Activated naive CD4-positive, alpha-beta T cell treated with anti-CD3 and anti-CD28 coated beads for 36 hours (primary cell): ENCODE results near the gene KIAA1191. TPM values are rescaled to one million over a fixed set of nuclear protein-coding genes. Genes with fewer than 3 reads are reported as not detected.
"Not testable (repeated sequence)": the region's sequence is repeated elsewhere in the genome, so short reads cannot be mapped to it uniquely, and the experiment has no call there.

Source experiments
- CTCF ChIA-PET: fragments of 350-600 bp; sonication (Branson Sonifier 250); formaldehyde crosslinking; loops from one replicate; lab custom pipeline; 2021; ENCODE audit warnings: antibody characterized with exemption; lab: Charles Lee
- DNase-seq: peaks from one replicate; pipeline ENCODE4 v3.0.0-alpha.2; 2020
- H3K27ac Mint-ChIP-seq: one replicate; pipeline ENCODE4 v1.8.0; 2021; ENCODE audit warnings: mild to moderate bottlenecking, mixed read lengths
- H3K27me3 Mint-ChIP-seq: one replicate; pipeline ENCODE4 v1.8.0; 2021; ENCODE audit warnings: low read depth, mixed read lengths
- H3K36me3 Mint-ChIP-seq: one replicate; pipeline ENCODE4 v1.8.0; 2021; ENCODE audit warnings: low read depth, mixed read lengths
- H3K4me1 Mint-ChIP-seq: one replicate; pipeline ENCODE4 v1.8.0; 2021; ENCODE audit warnings: low read depth, mixed read lengths
- H3K4me3 Mint-ChIP-seq: one replicate; pipeline ENCODE4 v1.8.0; 2021; ENCODE audit warnings: mild to moderate bottlenecking, moderate library complexity, mixed read lengths
- H3K9me3 Mint-ChIP-seq: one replicate; pipeline ENCODE4 v1.8.0; 2021; ENCODE audit warnings: mixed read lengths
- intact Hi-C: fragments of 100-400 bp; cut with micrococcal nuclease; formaldehyde crosslinking; loops from one replicate; pipeline ENCODE4 v1.15.1; 2023
- total RNA-seq, 2 experiments: library from RNA; stranded (reverse); gene quantifications; one replicate each; pipeline ENCODE4 v1.2.3, GENCODE V29; 2021

The KIAA1191 gene
- 10 to 100 TPM; 33.5 to 33.7 TPM for total RNA-seq

GRCh38 chr5:176361437-176362232 is at the start of gene KIAA1191:
Gene KIAA1191 (minus strand): TSS chr5:176361764. CDS start chr5:176359508, 2,256 bp downstream.
- peak; percentile 97 for DNase-seq
- peaks cover 31% of the 10 kb centered on the region for H3K4me1 Mint-ChIP-seq
- peaks cover 19% of the 10 kb centered on the region for H3K36me3 Mint-ChIP-seq
- no peaks in the 10 kb centered on the region for H3K9me3 Mint-ChIP-seq
- peak within 1 kb of the TSS; percentile 99 for H3K4me3 Mint-ChIP-seq
- H3K27ac Mint-ChIP-seq: peak within 1 kb of the TSS; percentile 91
- intact Hi-C loops: loop anchor here (1.0 to 5.0 kb wide), 7 partner anchors 28 to 839 kb away; partner anchors contain the start of genes FAF2, HRH2 and RNF44
- CTCF ChIA-PET: interaction anchor here (0.6 to 1.6 kb wide), 5 partner anchors 24 to 212 kb away, joined by 3 to 5 read pairs (median 3); no protein-coding TSS in a partner anchor
- no peaks in the 10 kb centered on the region for H3K27me3 Mint-ChIP-seq

- H3K27ac Mint-ChIP-seq: no peak overlapping the region
- intact Hi-C loops: no loop called here
These were observed 49.1 kb upstream of the KIAA1191 start for GRCh38 chr5:176410486-176411180.

GRCh38 chr5:176409765-176410164 is 48.2 kb upstream of the KIAA1191 start:
- H3K4me1 Mint-ChIP-seq: peaks cover 26% of the 10 kb centered on the region
- H3K9me3 Mint-ChIP-seq: no peaks in the 10 kb centered on the region
- H3K27ac Mint-ChIP-seq: no peak overlapping the region
- CTCF ChIA-PET: no interaction called here
- no peak overlapping the region for H3K4me3 Mint-ChIP-seq
- DNase-seq: no peak
- intact Hi-C loops: no loop called here
- peaks cover 9% of the 10 kb centered on the region for H3K36me3 Mint-ChIP-seq
- H3K27me3 Mint-ChIP-seq: no peaks in the 10 kb centered on the region

More at GRCh38 chr5:176410486-176411180, 49.1 kb upstream of the KIAA1191 start:
- no peaks in the 10 kb centered on the region for H3K9me3 Mint-ChIP-seq
- CTCF ChIA-PET: no interaction called here
- DNase-seq: no peak
- no peak overlapping the region for H3K4me3 Mint-ChIP-seq
- no peaks in the 10 kb centered on the region for H3K27me3 Mint-ChIP-seq
- H3K36me3 Mint-ChIP-seq: peaks cover 9% of the 10 kb centered on the region
- peaks cover 35% of the 10 kb centered on the region for H3K4me1 Mint-ChIP-seq

- no peak for DNase-seq
- CTCF ChIA-PET: no interaction called here
- no peak overlapping the region for H3K27ac Mint-ChIP-seq
- no peaks in the 10 kb centered on the region for H3K9me3 Mint-ChIP-seq
- intact Hi-C loops: no loop called here
- peaks cover 15% of the 10 kb centered on the region for H3K4me1 Mint-ChIP-seq
- H3K4me3 Mint-ChIP-seq: no peak overlapping the region
- H3K27me3 Mint-ChIP-seq: no peaks in the 10 kb centered on the region
- peaks cover 9% of the 10 kb centered on the region for H3K36me3 Mint-ChIP-seq
These were observed 47.0 kb upstream of the KIAA1191 start for GRCh38 chr5:176408590-176408989.

GRCh38 chr5:176408252-176408573 is 46.6 kb upstream of the KIAA1191 start:
- H3K36me3 Mint-ChIP-seq, H3K27ac Mint-ChIP-seq, H3K4me3 Mint-ChIP-seq, H3K27me3 Mint-ChIP-seq, H3K9me3 Mint-ChIP-seq, CTCF ChIA-PET, intact Hi-C loops, DNase-seq: not testable (repeated sequence)
- peaks cover 14% of the 10 kb centered on the region for H3K4me1 Mint-ChIP-seq

GRCh38 chr5:176407456-176408251 is 46.1 kb upstream of the KIAA1191 start:
- no peak for DNase-seq
- no peaks in the 10 kb centered on the region for H3K9me3 Mint-ChIP-seq
- H3K4me1 Mint-ChIP-seq: peaks cover 11% of the 10 kb centered on the region
- intact Hi-C loops: no loop called here
- peaks cover 9% of the 10 kb centered on the region for H3K36me3 Mint-ChIP-seq
- CTCF ChIA-PET: interaction anchor here (1.1 to 1.5 kb wide), 2 partner anchors 9 to 16 kb away, joined by 3 to 4 read pairs; no protein-coding TSS in a partner anchor
- H3K4me3 Mint-ChIP-seq: no peak overlapping the region
- no peak overlapping the region for H3K27ac Mint-ChIP-seq
- H3K27me3 Mint-ChIP-seq: no peaks in the 10 kb centered on the region

- no peak for DNase-seq
- no peak overlapping the region for H3K27ac Mint-ChIP-seq
- no peaks in the 10 kb centered on the region for H3K9me3 Mint-ChIP-seq
- H3K27me3 Mint-ChIP-seq: no peaks in the 10 kb centered on the region
- no peak overlapping the region for H3K4me3 Mint-ChIP-seq
- intact Hi-C loops: no loop called here
- CTCF ChIA-PET: interaction anchor here (1.1 to 1.5 kb wide), 2 partner anchors 11 to 15 kb away, joined by 3 to 4 read pairs; no protein-coding TSS in a partner anchor
- H3K36me3 Mint-ChIP-seq: peaks cover 9% of the 10 kb centered on the region
- H3K4me1 Mint-ChIP-seq: peaks cover 7% of the 10 kb centered on the region
These were observed 45.0 kb upstream of the KIAA1191 start for GRCh38 chr5:176406436-176407052.

- intact Hi-C loops: no loop called here
- CTCF ChIA-PET: interaction anchor here (0.7 to 1.5 kb wide), 3 partner anchors 11 to 102 kb away, joined by 3 to 4 read pairs (median 4); no protein-coding TSS in a partner anchor
- no peak for DNase-seq
- Mint-ChIP-seq H3K4me3 (no peak overlapping the region), H3K27ac (no peak overlapping the region), H3K36me3 (peaks cover 9% of the 10 kb centered on the region), H3K27me3 (no peaks in the 10 kb centered on the region), H3K9me3 (no peaks in the 10 kb centered on the region), H3K4me1 (peaks cover under 1% of the 10 kb centered on the region)
These were observed 44.3 kb upstream of the KIAA1191 start for GRCh38 chr5:176405656-176406435.

- H3K9me3 Mint-ChIP-seq: no peaks in the 10 kb centered on the region
- no peak for DNase-seq
- H3K27me3 Mint-ChIP-seq: no peaks in the 10 kb centered on the region
- H3K36me3 Mint-ChIP-seq: peaks cover 8% of the 10 kb centered on the region
- CTCF ChIA-PET: no interaction called here
- intact Hi-C loops: no loop called here
- H3K4me3 Mint-ChIP-seq: no peak overlapping the region
- H3K27ac Mint-ChIP-seq: no peak overlapping the region
- H3K4me1 Mint-ChIP-seq: no peaks in the 10 kb centered on the region
These were observed 40.0 kb upstream of the KIAA1191 start for GRCh38 chr5:176401281-176402205.

GRCh38 chr5:176400382-176401156 is 39.0 kb upstream of the KIAA1191 start:
- intact Hi-C loops: no loop called here
- Mint-ChIP-seq H3K36me3 (peaks cover 6% of the 10 kb centered on the region), H3K27me3 (no peaks in the 10 kb centered on the region), H3K9me3 (no peaks in the 10 kb centered on the region), H3K4me3 (no peak overlapping the region), H3K4me1 (no peaks in the 10 kb centered on the region), H3K27ac (no peak overlapping the region)
- no peak for DNase-seq
- CTCF ChIA-PET: interaction anchor here (0.6 to 0.8 kb wide), 2 partner anchors 30 to 46 kb away, joined by 3 to 5 read pairs; no protein-coding TSS in a partner anchor
